ENCODE measurements around the gene ZDHHC7. TPM values are rescaled to one million over a fixed set of nuclear protein-coding genes. Genes with fewer than 3 reads are reported as not detected.

Gene ZDHHC7
- total RNA-seq, 6 experiments from 2014 or later = 73.9 to 90.4 (median 78.1) TPM

DNA sequence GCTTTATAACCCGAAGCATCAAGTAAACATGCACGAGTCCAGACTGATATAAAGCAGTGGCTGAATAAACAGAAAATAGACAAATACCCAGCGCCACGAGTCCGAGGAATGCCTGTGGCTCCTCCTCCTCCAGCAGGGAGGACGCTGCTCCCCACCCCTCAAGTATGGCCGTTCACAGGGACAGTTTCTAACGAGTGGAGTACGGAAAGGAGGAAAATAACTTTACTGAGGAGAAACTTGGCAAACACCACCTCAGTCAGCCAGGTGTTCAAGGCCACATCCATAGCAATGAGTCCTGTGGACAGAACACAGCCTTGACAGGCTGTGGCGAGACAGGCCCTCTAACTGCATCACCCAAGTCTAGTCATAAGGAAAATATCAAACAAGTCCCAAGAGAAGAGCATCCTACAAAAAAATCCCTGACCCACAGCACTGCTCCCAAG lies 9.2 kb downstream of the ZDHHC7 start:
- no peak for DNase-seq
- H3K27me3 Mint-ChIP-seq (ENCODE audit: insufficient read depth) = no peaks in the 10 kb centered on the region; the same call in 1 of the 2 replicates
- H3K4me3 Mint-ChIP-seq = peak overlapping the region; percentile 60
- H3K27ac Mint-ChIP-seq = peak overlapping the region; percentile 99
- H3K9me3 Mint-ChIP-seq = no peaks in the 10 kb centered on the region
- H3K36me3 Mint-ChIP-seq (ENCODE audit: low read depth) = peaks cover 33% of the 10 kb centered on the region
- H3K4me1 Mint-ChIP-seq (ENCODE audit: low read depth) = peaks cover 86% of the 10 kb centered on the region
- no peak for TF ChIP-seq CTCF (IDR thresholded peaks at IDR 0.05)

DNA sequence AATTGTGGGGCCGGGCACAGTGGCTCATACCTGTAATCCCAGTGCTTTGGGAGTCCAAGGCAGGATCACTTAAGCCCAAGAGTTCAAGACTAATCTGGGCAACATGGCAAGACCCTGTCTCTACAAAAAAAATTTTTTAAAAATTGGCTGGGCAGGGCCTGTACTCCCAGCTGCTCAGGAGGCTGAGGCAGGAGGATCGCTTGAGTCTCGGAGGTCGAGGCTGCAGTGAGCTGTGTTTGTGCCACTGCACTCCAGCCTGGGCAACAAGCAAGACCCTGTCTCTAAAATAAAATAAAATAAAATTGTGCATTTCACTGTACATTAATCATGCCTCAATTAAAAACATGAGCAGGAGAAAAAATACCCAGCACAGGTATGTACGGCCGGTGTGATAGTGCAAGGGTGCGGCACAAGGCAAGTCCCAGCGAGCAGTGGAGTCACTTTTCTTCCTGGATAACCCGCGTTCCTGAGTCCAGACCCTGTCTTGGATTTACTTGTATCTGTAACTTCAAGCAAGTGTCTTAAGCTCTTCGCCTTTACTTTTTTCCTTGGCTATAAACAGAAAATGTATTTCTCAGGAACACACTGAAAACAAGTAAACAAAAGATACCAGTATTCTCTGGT lies 11.4 kb downstream of the ZDHHC7 start:
- Mint-ChIP-seq H3K4me3 (no peak overlapping the region), H3K27me3 (ENCODE audit: insufficient read depth) (no peaks in the 10 kb centered on the region; the same call in 1 of the 2 replicates), H3K27ac (peak overlapping the region; percentile 57), H3K9me3 (no peaks in the 10 kb centered on the region), H3K4me1 (ENCODE audit: low read depth) (peaks cover 82% of the 10 kb centered on the region), H3K36me3 (ENCODE audit: low read depth) (peaks cover 51% of the 10 kb centered on the region)
- DNase-seq = no peak
- TF ChIP-seq CTCF (IDR thresholded peaks at IDR 0.05) = no peak

GRCh38 chr16:84999200-84999599 lies 12.1 kb downstream of the ZDHHC7 start:
- Mint-ChIP-seq H3K9me3 (no peaks in the 10 kb centered on the region), H3K27ac (peak overlapping the region; percentile 47), H3K4me1 (ENCODE audit: low read depth) (peaks cover 82% of the 10 kb centered on the region), H3K27me3 (ENCODE audit: insufficient read depth) (no peaks in the 10 kb centered on the region; the same call in 1 of the 2 replicates), H3K36me3 (ENCODE audit: low read depth) (peaks cover 56% of the 10 kb centered on the region), H3K4me3 (no peak overlapping the region)
- no peak for DNase-seq
- no peak for TF ChIP-seq CTCF (IDR thresholded peaks at IDR 0.05)

- no peak for TF ChIP-seq CTCF (IDR thresholded peaks at IDR 0.05)
- Mint-ChIP-seq H3K36me3 (ENCODE audit: low read depth) (peaks cover 47% of the 10 kb centered on the region), H3K27me3 (ENCODE audit: insufficient read depth) (no peaks in the 10 kb centered on the region), H3K4me1 (ENCODE audit: low read depth) (peaks cover 69% of the 10 kb centered on the region), H3K9me3 (no peaks in the 10 kb centered on the region), H3K4me3 (peak overlapping the region; percentile 57; the same call in 1 of the 2 replicates), H3K27ac (peak overlapping the region; percentile 99)
- no peak for DNase-seq
These were observed 15.0 kb downstream of the ZDHHC7 start for GRCh38 chr16:84996365-84996764.

- DNase-seq = no peak
- peaks cover 47% of the 10 kb centered on the region for H3K36me3 Mint-ChIP-seq (ENCODE audit: low read depth)
- TF ChIP-seq CTCF (IDR thresholded peaks at IDR 0.05) = no peak
- H3K27me3 Mint-ChIP-seq (ENCODE audit: insufficient read depth) = no peaks in the 10 kb centered on the region
- no peaks in the 10 kb centered on the region for H3K9me3 Mint-ChIP-seq
- peak overlapping the region; percentile 82 for H3K4me3 Mint-ChIP-seq
- H3K27ac Mint-ChIP-seq = peak overlapping the region; percentile 99
- H3K4me1 Mint-ChIP-seq (ENCODE audit: low read depth) = peaks cover 62% of the 10 kb centered on the region
These were observed 15.7 kb downstream of the ZDHHC7 start for GRCh38 chr16:84995663-84996062.

Data from HFFc6 (cell line).